Liver (tissue), 9 donors: ENCODE data around the gene SERTAD3. TPM values are rescaled to one million over a fixed set of nuclear protein-coding genes. Genes with fewer than 3 reads are reported as not detected.

Experiments
- DNase-seq: peaks from one replicate; pipeline ENCODE4 v3.0.0-alpha.2; 2017; ENCODE audit warnings: low spot score
- H3K27ac ChIP-seq, 2 donors: one replicate each; pipeline ENCODE4 v1.7.0; 2013; ENCODE audit warnings: inconsistent platforms in 2 of 2, low read length in 2 of 2, control low read depth in 1 of 2, low read depth in 1 of 2, mild to moderate bottlenecking in 1 of 2
- H3K27me3 ChIP-seq, 4 donors: one replicate each; pipeline versions ENCODE4 v1.6.1 to v1.7.0; 2013; ENCODE audit warnings: low read length in 3 of 4, inconsistent platforms in 1 of 4, mild to moderate bottlenecking in 1 of 4, moderate library complexity in 1 of 4; ENCODE audit not compliant: control insufficient read depth in 4 of 4, insufficient read depth in 4 of 4
- H3K36me3 ChIP-seq, 4 donors: one replicate each; pipeline versions ENCODE4 v1.6.1 to v1.7.0; 2013; ENCODE audit warnings: low read length in 3 of 4, mild to moderate bottlenecking in 3 of 4, low read depth in 1 of 4, moderate library complexity in 1 of 4; ENCODE audit not compliant: control insufficient read depth in 4 of 4, insufficient read depth in 3 of 4
- H3K4me1 ChIP-seq, 4 donors: one replicate each; pipeline versions ENCODE4 v1.6.1 to v1.7.0; 2013; ENCODE audit warnings: low read length in 3 of 4, mild to moderate bottlenecking in 3 of 4, moderate library complexity in 1 of 4; ENCODE audit not compliant: control insufficient read depth in 4 of 4, insufficient read depth in 4 of 4
- H3K4me3 ChIP-seq, 3 donors: one replicate each; pipeline versions ENCODE4 v1.6.1 to v1.7.0; 2013; ENCODE audit warnings: low read length in 3 of 3, control low read depth in 1 of 3, low read depth in 1 of 3, mild to moderate bottlenecking in 1 of 3
- H3K9ac ChIP-seq, 2 donors: one replicate each; pipeline ENCODE4 v1.7.0; 2013; ENCODE audit warnings: low read length in 2 of 2, mild to moderate bottlenecking in 2 of 2, moderate library complexity in 2 of 2, control low read depth in 1 of 2, low read depth in 1 of 2
- H3K9me3 ChIP-seq, 4 donors: one replicate each; pipeline versions ENCODE4 v1.6.1 to v1.7.0; 2013; ENCODE audit warnings: low read length in 3 of 4; ENCODE audit not compliant: control insufficient read depth in 4 of 4
- EGR1 ChIP-seq, 2 donors: IDR thresholded peaks; 2 replicates each; pipeline ENCODE4 v1.6.1; 2016 to 2018; ENCODE audit warnings: antibody characterized with exemption in 2 of 2, low read depth in 2 of 2
- FOXA1 ChIP-seq: IDR thresholded peaks from 2 replicates; pipeline ENCODE4 v1.6.1; 2016; ENCODE audit warnings: antibody characterized with exemption
- FOXA2 ChIP-seq: IDR thresholded peaks from 2 replicates; pipeline ENCODE4 v1.6.1; 2016; ENCODE audit warnings: antibody characterized with exemption
- GABPA ChIP-seq, 2 donors: IDR thresholded peaks in 1 of 2; conservative IDR thresholded peaks in 1 of 2; 2 replicates each; pipeline ENCODE4 v1.6.1; 2016; ENCODE audit warnings: antibody characterized with exemption in 2 of 2, mild to moderate bottlenecking in 1 of 2, moderate library complexity in 1 of 2
- HNF4A ChIP-seq, 2 donors: conservative IDR thresholded peaks; 2 replicates each; pipeline ENCODE4 v1.6.1; 2016; ENCODE audit warnings: antibody characterized with exemption in 2 of 2, mild to moderate bottlenecking in 2 of 2
- HNF4G ChIP-seq: IDR thresholded peaks from 2 replicates; pipeline ENCODE4 v1.6.1; 2016; ENCODE audit warnings: antibody characterized with exemption
- JUND ChIP-seq, 2 donors: IDR thresholded peaks; 2 replicates each; pipeline ENCODE4 v1.6.1; 2016; ENCODE audit warnings: antibody characterized with exemption in 2 of 2
- NR2F2 ChIP-seq: IDR thresholded peaks from 2 replicates; pipeline ENCODE4 v1.6.1; 2016; ENCODE audit warnings: antibody characterized with exemption
- RAD21 ChIP-seq, 2 donors: IDR thresholded peaks; 2 replicates each; pipeline ENCODE4 v1.6.1; 2016; ENCODE audit warnings: antibody characterized with exemption in 2 of 2, mild to moderate bottlenecking in 2 of 2
- RXRA ChIP-seq, 2 donors: IDR thresholded peaks; 2 replicates each; pipeline ENCODE4 v1.6.1; 2017 to 2018; ENCODE audit warnings: antibody characterized with exemption in 2 of 2, mild to moderate bottlenecking in 1 of 2
- TAF1 ChIP-seq: conservative IDR thresholded peaks from 2 replicates; pipeline ENCODE4 v1.6.1; 2016; ENCODE audit warnings: antibody characterized with exemption, mild to moderate bottlenecking
- YY1 ChIP-seq: IDR thresholded peaks from 2 replicates; pipeline ENCODE4 v1.6.1; 2016; ENCODE audit warnings: antibody characterized with exemption, mild to moderate bottlenecking
- WGBS: extraction: QIAGEN DNeasy Blood & Tissue Kit; methylation state at CpG from one replicate; pipeline ENCODE4 v1.1.7; 2013; 5-methylcytosine and 5-hydroxymethylcytosine counted together
- polyA plus RNA-seq, 2 donors: library from polyadenylated mRNA; stranded (reverse) in 1 of 2; unstranded in 1 of 2; fragments of 200-250 nt in 1 of 2; fragments of >200 nt in 1 of 2; fragmentation: Nextera tagmentation in 1 of 2; extraction: Ambion mirVana in 1 of 2; gene quantifications; one replicate each; pipeline versions ENCODE4 v1.2.1 to v1.2.3, GENCODE V29; 2013 to 2015
- total RNA-seq, 2 donors: library from RNA; depleted of rRNA; stranded (reverse); fragments of >200 nt; gene quantifications; one replicate each; pipeline ENCODE4 v1.2.3, GENCODE V29; 2014
- TF ChIP-seq, protein P1 (sequence below): IDR thresholded peaks from 2 replicates; pipeline ENCODE4 v1.6.1; 2016; ENCODE audit warnings: antibody characterized with exemption
- TF ChIP-seq, protein P2 (sequence below): IDR thresholded peaks from 2 replicates; pipeline ENCODE4 v1.6.1; 2016; ENCODE audit warnings: antibody characterized with exemption
- TF ChIP-seq, protein P3 (sequence below): IDR thresholded peaks from 2 replicates; pipeline ENCODE4 v1.6.1; 2016; ENCODE audit warnings: antibody characterized with exemption
- TF ChIP-seq, protein P4 (sequence below): fragments of 150-350 bp; IDR thresholded peaks from 2 replicates; pipeline ENCODE4 v1.5.1; 2017; ENCODE audit warnings: improper control_type of control experiment, low read depth, low read length; ENCODE audit not compliant: missing input control
- donor health status: healthy.
- donor health status: healthy.
- donor health status: healthy.
- donor health status: healthy.
- donor health status: healthy.

SERTAD3 gene
- total and polyA plus RNA-seq, 4 donors = 6.1 to 8.9 (median 6.9) TPM

- Histone ChIP-seq H3K4me1 (no peaks in the 10 kb centered on the region), H3K36me3 (peaks cover 9 to 33% (median 19%) of the 10 kb centered on the region in 4 donors), H3K27ac (no peak overlapping the region), H3K27me3 (no peaks in the 10 kb centered on the region), H3K9ac (no peak overlapping the region), H3K9me3 (no peaks in the 10 kb centered on the region), H3K4me3 (no peak overlapping the region)
- WGBS = 88% methylated on average over 5 of the region's 5 CpGs
- no peak for DNase-seq
- TF ChIP-seq HNF4G (no peak), HNF4A (conservative IDR thresholded peaks at IDR 0.05) (no peak), FOXA1 (no peak), TAF1 (no peak), RXRA (IDR thresholded peaks at IDR 0.05) (no peak), NR2F2 (no peak), FOXA2 (no peak), RAD21 (IDR thresholded peaks at IDR 0.05) (no peak), JUND (IDR thresholded peaks at IDR 0.05) (no peak), EGR1 (IDR thresholded peaks at IDR 0.05; ENCODE audit: low read depth in 2 of 2) (no peak), YY1 (no peak), GABPA (IDR thresholded peaks at IDR 0.05 in 1 of 2, conservative IDR thresholded peaks at IDR 0.05 in 1 of 2) (no peak)
- TF ChIP-seq, protein P1, sequence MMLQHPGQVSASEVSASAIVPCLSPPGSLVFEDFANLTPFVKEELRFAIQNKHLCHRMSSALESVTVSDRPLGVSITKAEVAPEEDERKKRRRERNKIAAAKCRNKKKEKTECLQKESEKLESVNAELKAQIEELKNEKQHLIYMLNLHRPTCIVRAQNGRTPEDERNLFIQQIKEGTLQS = no peak
- TF ChIP-seq, protein P2, sequence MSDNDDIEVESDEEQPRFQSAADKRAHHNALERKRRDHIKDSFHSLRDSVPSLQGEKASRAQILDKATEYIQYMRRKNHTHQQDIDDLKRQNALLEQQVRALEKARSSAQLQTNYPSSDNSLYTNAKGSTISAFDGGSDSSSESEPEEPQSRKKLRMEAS = no peak
- TF ChIP-seq, protein P3, sequence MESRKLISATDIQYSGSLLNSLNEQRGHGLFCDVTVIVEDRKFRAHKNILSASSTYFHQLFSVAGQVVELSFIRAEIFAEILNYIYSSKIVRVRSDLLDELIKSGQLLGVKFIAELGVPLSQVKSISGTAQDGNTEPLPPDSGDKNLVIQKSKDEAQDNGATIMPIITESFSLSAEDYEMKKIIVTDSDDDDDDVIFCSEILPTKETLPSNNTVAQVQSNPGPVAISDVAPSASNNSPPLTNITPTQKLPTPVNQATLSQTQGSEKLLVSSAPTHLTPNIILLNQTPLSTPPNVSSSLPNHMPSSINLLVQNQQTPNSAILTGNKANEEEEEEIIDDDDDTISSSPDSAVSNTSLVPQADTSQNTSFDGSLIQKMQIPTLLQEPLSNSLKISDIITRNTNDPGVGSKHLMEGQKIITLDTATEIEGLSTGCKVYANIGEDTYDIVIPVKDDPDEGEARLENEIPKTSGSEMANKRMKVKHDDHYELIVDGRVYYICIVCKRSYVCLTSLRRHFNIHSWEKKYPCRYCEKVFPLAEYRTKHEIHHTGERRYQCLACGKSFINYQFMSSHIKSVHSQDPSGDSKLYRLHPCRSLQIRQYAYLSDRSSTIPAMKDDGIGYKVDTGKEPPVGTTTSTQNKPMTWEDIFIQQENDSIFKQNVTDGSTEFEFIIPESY = no peak
- TF ChIP-seq, protein P4, sequence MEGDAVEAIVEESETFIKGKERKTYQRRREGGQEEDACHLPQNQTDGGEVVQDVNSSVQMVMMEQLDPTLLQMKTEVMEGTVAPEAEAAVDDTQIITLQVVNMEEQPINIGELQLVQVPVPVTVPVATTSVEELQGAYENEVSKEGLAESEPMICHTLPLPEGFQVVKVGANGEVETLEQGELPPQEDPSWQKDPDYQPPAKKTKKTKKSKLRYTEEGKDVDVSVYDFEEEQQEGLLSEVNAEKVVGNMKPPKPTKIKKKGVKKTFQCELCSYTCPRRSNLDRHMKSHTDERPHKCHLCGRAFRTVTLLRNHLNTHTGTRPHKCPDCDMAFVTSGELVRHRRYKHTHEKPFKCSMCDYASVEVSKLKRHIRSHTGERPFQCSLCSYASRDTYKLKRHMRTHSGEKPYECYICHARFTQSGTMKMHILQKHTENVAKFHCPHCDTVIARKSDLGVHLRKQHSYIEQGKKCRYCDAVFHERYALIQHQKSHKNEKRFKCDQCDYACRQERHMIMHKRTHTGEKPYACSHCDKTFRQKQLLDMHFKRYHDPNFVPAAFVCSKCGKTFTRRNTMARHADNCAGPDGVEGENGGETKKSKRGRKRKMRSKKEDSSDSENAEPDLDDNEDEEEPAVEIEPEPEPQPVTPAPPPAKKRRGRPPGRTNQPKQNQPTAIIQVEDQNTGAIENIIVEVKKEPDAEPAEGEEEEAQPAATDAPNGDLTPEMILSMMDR = no peak
These were observed 7.9 kb upstream of the SERTAD3 start for GRCh38 chr19:40452016-40452415.

- TF ChIP-seq HNF4A (conservative IDR thresholded peaks at IDR 0.05) (no peak), FOXA1 (no peak), NR2F2 (no peak), FOXA2 (no peak), HNF4G (no peak), RAD21 (IDR thresholded peaks at IDR 0.05) (no peak), YY1 (no peak), JUND (IDR thresholded peaks at IDR 0.05) (no peak), RXRA (IDR thresholded peaks at IDR 0.05) (no peak)
- TF ChIP-seq, protein P4 = no peak
- TF ChIP-seq, protein P1 = no peak
- TF ChIP-seq, protein P3 = no peak
- TF ChIP-seq, protein P2 = no peak
- 97% methylated on average over 4 of the region's 4 CpGs for WGBS
- DNase-seq = no peak
- Histone ChIP-seq H3K4me1 (no peaks in the 10 kb centered on the region), H3K9ac (no peak overlapping the region), H3K27me3 (no peaks in the 10 kb centered on the region), H3K4me3 (no peak overlapping the region), H3K27ac (no peak overlapping the region), H3K36me3 (peaks cover 7 to 32% (median 19%) of the 10 kb centered on the region in 4 donors), H3K9me3 (no peaks in the 10 kb centered on the region)
These were observed 6.5 kb upstream of the SERTAD3 start for GRCh38 chr19:40450664-40451063.
